H1 (cell line): Measurements from ENCODE around the gene VPS13C. TPM values are rescaled to one million over a fixed set of nuclear protein-coding genes. Genes with fewer than 3 reads are reported as not detected.

Experiments
- CTCF ChIA-PET: fragments of 300-600 bp; sonication (Branson Sonifier 250); formaldehyde crosslinking; loops from one replicate; lab custom pipeline; 2021; ENCODE audit not compliant: partially characterized antibody; lab: Charles Lee
- POLR2A ChIA-PET: fragments of 300-600 bp; sonication (Branson Sonifier 250); formaldehyde crosslinking; loops from one replicate; lab custom pipeline; 2021; ENCODE audit warnings: inconsistent platforms; ENCODE audit not compliant: partially characterized antibody; lab: Charles Lee
- DNase-seq, 2 experiments: peaks; one replicate each; pipeline versions ENCODE4 v3.0.0 to v3.0.0-alpha.2; 2010 to 2022; ENCODE audit warnings: low spot score in 2 of 2, low read depth in 1 of 2, mixed read lengths in 1 of 2
- FAIRE-seq: peaks from 2 replicates; lab custom pipeline; 2011; peaks lifted over from hg19 to GRCh38; lab: Jason Lieb, UNC
- H2AFZ ChIP-seq: 2 replicates; pipeline ENCODE4 v1.8.1; 2012; ENCODE audit warnings: low read length, inconsistent platforms
- H2AK5ac ChIP-seq: 2 replicates; pipeline ENCODE4 v1.6.1; 2013; ENCODE audit warnings: low read depth, low read length
- H2BK120ac ChIP-seq: replicated peaks from 2 replicates; pipeline ENCODE3; 2013; ENCODE audit warnings: low read depth, low read length, inconsistent platforms
- H2BK12ac ChIP-seq: 2 replicates; pipeline ENCODE4 v1.6.1; 2013; ENCODE audit warnings: low read depth, low read length
- H2BK15ac ChIP-seq: 2 replicates; pipeline ENCODE4 v1.6.1; 2013; ENCODE audit warnings: low read length
- H2BK20ac ChIP-seq: 2 replicates; pipeline ENCODE4 v1.6.1; 2013; ENCODE audit warnings: low read length
- H2BK5ac ChIP-seq: 2 replicates; pipeline ENCODE4 v1.6.1; 2013; ENCODE audit warnings: low read depth, low read length
- H3K14ac ChIP-seq: 2 replicates; pipeline ENCODE4 v1.6.1; 2013; ENCODE audit warnings: inconsistent platforms; ENCODE audit not compliant: insufficient read length
- H3K18ac ChIP-seq: 2 replicates; pipeline ENCODE4 v1.6.1; 2013; ENCODE audit warnings: low read length; ENCODE audit errors: extremely low read depth
- H3K23ac ChIP-seq: 2 replicates; pipeline ENCODE4 v1.6.1; 2013; ENCODE audit warnings: inconsistent platforms; ENCODE audit not compliant: insufficient read length
- H3K23me2 ChIP-seq: 2 replicates; pipeline ENCODE4 v1.6.1; 2013; ENCODE audit warnings: low read depth, low read length
- H3K27ac ChIP-seq: 2 replicates; pipeline ENCODE4 v1.6.1; 2011; ENCODE audit warnings: low read depth, low read length, inconsistent platforms
- H3K27me3 ChIP-seq, 4 experiments: replicated peaks in 1 of 4; 1 replicate in 1 of 4; 2 replicates in 3 of 4; pipeline versions ENCODE4 v1.6.1 to v1.8.1; 2011 to 2013; ENCODE audit warnings: low read length in 3 of 4, mild to moderate bottlenecking in 3 of 4, inconsistent platforms in 2 of 4, mixed read lengths in 2 of 4, moderate library complexity in 1 of 4; ENCODE audit not compliant: control insufficient read depth in 3 of 4, insufficient read depth in 3 of 4; ENCODE audit errors: extremely low read depth in 1 of 4
- H3K36me3 ChIP-seq, 4 experiments: 2 replicates each; pipeline versions ENCODE4 v1.6.1 to v1.8.1; 2011 to 2013; ENCODE audit warnings: mild to moderate bottlenecking in 4 of 4, low read length in 3 of 4, moderate library complexity in 2 of 4, control low read depth in 1 of 4, inconsistent platforms in 1 of 4; ENCODE audit not compliant: insufficient read depth in 4 of 4, control insufficient read depth in 2 of 4
- H3K4ac ChIP-seq: replicated peaks from 2 replicates; pipeline ENCODE3; 2013; ENCODE audit warnings: low read length, low read depth, mixed read lengths, inconsistent platforms; ENCODE audit not compliant: insufficient read length
- H3K4me1 ChIP-seq, 4 experiments: replicated peaks in 1 of 4; 1 replicate in 1 of 4; 2 replicates in 3 of 4; pipeline versions ENCODE4 v1.6.1 to v1.8.1; 2011 to 2013; ENCODE audit warnings: low read length in 3 of 4, inconsistent platforms in 2 of 4, mixed read lengths in 1 of 4; ENCODE audit not compliant: insufficient read depth in 4 of 4, control insufficient read depth in 3 of 4
- H3K4me2 ChIP-seq, 2 experiments: 2 replicates each; pipeline versions ENCODE4 v1.6.1 to v1.8.1; 2011 to 2013; ENCODE audit warnings: low read depth in 2 of 2, low read length in 2 of 2, control low read depth in 1 of 2, inconsistent platforms in 1 of 2, mild to moderate bottlenecking in 1 of 2; ENCODE audit not compliant: insufficient read depth in 1 of 2
- H3K4me3 ChIP-seq, 4 experiments: fragments of 200-600, 300-600 bp in 1 of 4; sonication (generic), shearing (Covaris generic), sonication (Bioruptor Twin) in 1 of 4; 2 replicates each; pipeline versions ENCODE4 v1.5.1 to v1.8.1; 2011 to 2016; ENCODE audit warnings: low read length in 4 of 4, low read depth in 3 of 4, control low read depth in 2 of 4, inconsistent platforms in 2 of 4, mild to moderate bottlenecking in 2 of 4, mixed read lengths in 1 of 4, moderate library complexity in 1 of 4; ENCODE audit not compliant: insufficient read depth in 2 of 4; ENCODE audit errors: extremely low read depth in 1 of 4
- H3K56ac ChIP-seq: replicated peaks from 2 replicates; pipeline ENCODE3; 2013; ENCODE audit warnings: low read depth, mild to moderate bottlenecking, mixed read lengths, low read length, inconsistent platforms; ENCODE audit not compliant: insufficient read length
- H3K79me1 ChIP-seq: 2 replicates; pipeline ENCODE4 v1.6.1; 2013; ENCODE audit warnings: low read depth, low read length, control low read depth
- H3K79me2 ChIP-seq, 2 experiments: 2 replicates each; pipeline versions ENCODE4 v1.6.1 to v1.8.1; 2012 to 2013; ENCODE audit warnings: low read length in 2 of 2, mild to moderate bottlenecking in 2 of 2, inconsistent platforms in 1 of 2; ENCODE audit not compliant: insufficient read depth in 2 of 2, control insufficient read depth in 1 of 2
- H3K9ac ChIP-seq, 4 experiments: replicated peaks in 1 of 4; 1 replicate in 1 of 4; 2 replicates in 3 of 4; pipeline versions ENCODE4 v1.6.1 to v1.8.1; 2011 to 2013; ENCODE audit warnings: low read depth in 3 of 4, low read length in 3 of 4, control low read depth in 2 of 4, mild to moderate bottlenecking in 2 of 4, moderate library complexity in 2 of 4, inconsistent platforms in 1 of 4; ENCODE audit errors: extremely low read depth in 1 of 4
- H3K9me3 ChIP-seq, 2 experiments: 2 replicates each; pipeline versions ENCODE4 v1.6.1 to v1.8.1; 2012 to 2013; ENCODE audit warnings: mild to moderate bottlenecking in 2 of 2, moderate library complexity in 2 of 2, control low read depth in 1 of 2, inconsistent platforms in 1 of 2, low read depth in 1 of 2, low read length in 1 of 2, mixed read lengths in 1 of 2; ENCODE audit not compliant: insufficient read depth in 2 of 2
- H4K20me1 ChIP-seq, 2 experiments: replicated peaks in 1 of 2; 2 replicates each; pipeline versions ENCODE3 to v1.8.1; 2011 to 2013; ENCODE audit warnings: inconsistent platforms in 2 of 2, low read length in 2 of 2, mild to moderate bottlenecking in 1 of 2; ENCODE audit not compliant: insufficient read depth in 2 of 2, control insufficient read depth in 1 of 2
- H4K5ac ChIP-seq: 2 replicates; pipeline ENCODE4 v1.6.1; 2013; ENCODE audit warnings: low read length, low read depth, mixed read lengths, inconsistent platforms; ENCODE audit not compliant: insufficient read length
- H4K8ac ChIP-seq: 2 replicates; pipeline ENCODE4 v1.8.0; 2013; ENCODE audit warnings: mild to moderate bottlenecking, moderate library complexity, low read length, inconsistent platforms; ENCODE audit not compliant: insufficient read depth; ENCODE audit errors: extremely low read depth
- H4K91ac ChIP-seq: replicated peaks from 2 replicates; pipeline ENCODE3; 2013; ENCODE audit warnings: low read length, mixed read lengths, inconsistent platforms; ENCODE audit not compliant: insufficient read length
- CHD7 ChIP-seq: fragments of 300-600 bp; sonication (generic); IDR thresholded peaks from 2 replicates; pipeline ENCODE4 v1.7.1; 2012; ENCODE audit warnings: low read length, moderate library complexity, mild to moderate bottlenecking, inconsistent platforms; ENCODE audit not compliant: insufficient replicate concordance
- WGBS, 2 experiments: shearing (Covaris generic) in 1 of 2; methylation state at CpG; one replicate each; pipeline versions ENCODE4 v1.1.6 to v1.1.7; 2013 to 2015; ENCODE audit warnings: low lambda C conversion rate in 2 of 2, mixed read lengths in 2 of 2, inconsistent platforms in 1 of 2, low coverage in 1 of 2, missing lambda C conversion rate in 1 of 2; ENCODE audit not compliant: insufficient replicate concordance in 2 of 2, insufficient coverage in 1 of 2, insufficient read length in 1 of 2; ENCODE audit errors: extremely low coverage in 1 of 2, missing lambda C conversion rate in 1 of 2; 5-methylcytosine and 5-hydroxymethylcytosine counted together
- polyA plus RNA-seq, 7 experiments: library from polyadenylated mRNA; depleted of rRNA in 3 of 7; stranded (reverse) in 5 of 7; unstranded in 2 of 7; fragments of >200 nt in 5 of 7; fragments of 200-250 nt in 2 of 7; gene quantifications; 1 replicate in 5 of 7; 2 replicates in 1 of 7; 4 replicates in 1 of 7; pipeline versions ENCODE4 v1.2.1 to v1.2.3, GENCODE V29; 2011 to 2013; ENCODE audit warnings: missing spikeins in 2 of 7, mixed read lengths in 2 of 7
- total RNA-seq: library from RNA; stranded (reverse); fragmentation: NEBNext Ultra II Directional; extraction: Animal tissue kit (Norgen Biotek cat#: 25700); gene quantifications from 2 replicates; pipeline ENCODE4 v1.2.1, GENCODE V29; 2021

Gene VPS13C
- total and polyA plus RNA-seq, 2 of the 8 experiments (the other 6 are each of a cell fraction or from before 2014, with no cell fraction given): 4.8 to 18.8 TPM

- Histone ChIP-seq H4K20me1 (no peaks in the 10 kb centered on the region), H2BK120ac (no peak overlapping the region), H2BK20ac (no peak overlapping the region), H3K36me3 (no peaks in the 10 kb centered on the region), H3K23me2 (no peaks in the 10 kb centered on the region), H3K4me2 (no peak overlapping the region), H3K4me1 (no peaks in the 10 kb centered on the region), H2BK12ac (no peak overlapping the region), H3K9ac (no peak overlapping the region), H3K79me2 (no peaks in the 10 kb centered on the region), H4K91ac (no peak overlapping the region), H3K18ac (no peak overlapping the region), H3K4ac (no peak overlapping the region), H4K5ac (no peak overlapping the region), H3K4me3 (no peak overlapping the region), H4K8ac (no peak overlapping the region), H3K56ac (no peak overlapping the region), H3K14ac (no peak overlapping the region), H3K27ac (no peak overlapping the region), H2BK15ac (no peak overlapping the region), H2AK5ac (no peak overlapping the region), H3K79me1 (no peaks in the 10 kb centered on the region), H3K23ac (no peak overlapping the region), H3K27me3 (no peaks in the 10 kb centered on the region), H2AFZ (no peak overlapping the region), H2BK5ac (no peak overlapping the region), H3K9me3 (no peaks in the 10 kb centered on the region)
- 87% methylated on average over 1 of the region's 1 CpG; no CpG with 5 or more reads in 1 of the 2 experiments for WGBS, 2 experiments
- POLR2A ChIA-PET: no interaction called here
- DNase-seq: no peak
- FAIRE-seq: no peak
- CTCF ChIA-PET: interaction anchor here (1.5 kb wide), 1 partner anchor 35 kb away, joined by 4 read pairs; no protein-coding TSS in a partner anchor
- TF ChIP-seq CHD7: no peak
These were observed 152.5 kb downstream of the VPS13C start for GRCh38 chr15:61907753-61908086.
